HG03097 (cell line): ENCODE data around the gene PDHX.

Experiments
- ATAC-seq: cut with Tn5 transposase; IDR thresholded peaks from one replicate; pipeline ENCODE4 v1.9.1; 2021; ENCODE audit not compliant: unreplicated experiment, low FRiP score

Gene PDHX

DNA sequence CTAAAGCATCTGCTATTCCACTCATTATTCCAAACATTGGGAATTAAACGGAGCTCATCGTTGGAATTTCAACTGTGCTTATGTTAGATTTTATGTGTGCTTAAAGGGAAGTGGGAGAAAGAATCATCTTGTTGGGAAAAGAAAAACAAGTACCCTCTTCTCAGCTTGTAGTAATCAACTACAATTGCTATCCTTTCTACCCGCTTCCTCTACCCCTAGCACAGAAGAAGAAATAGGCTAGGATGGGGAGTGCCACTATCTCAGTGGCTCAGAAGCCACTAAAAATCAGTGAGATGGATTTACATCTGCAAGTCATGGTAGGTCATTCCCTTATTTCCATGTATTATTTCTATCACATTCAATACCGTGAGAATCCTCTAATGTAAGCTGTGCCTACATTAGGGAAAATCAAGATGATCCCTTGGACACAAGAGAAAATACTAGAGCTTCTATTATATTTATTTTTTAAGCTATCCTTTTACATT lies 124.7 kb downstream of the PDHX start:
- no peak for ATAC-seq

DNA sequence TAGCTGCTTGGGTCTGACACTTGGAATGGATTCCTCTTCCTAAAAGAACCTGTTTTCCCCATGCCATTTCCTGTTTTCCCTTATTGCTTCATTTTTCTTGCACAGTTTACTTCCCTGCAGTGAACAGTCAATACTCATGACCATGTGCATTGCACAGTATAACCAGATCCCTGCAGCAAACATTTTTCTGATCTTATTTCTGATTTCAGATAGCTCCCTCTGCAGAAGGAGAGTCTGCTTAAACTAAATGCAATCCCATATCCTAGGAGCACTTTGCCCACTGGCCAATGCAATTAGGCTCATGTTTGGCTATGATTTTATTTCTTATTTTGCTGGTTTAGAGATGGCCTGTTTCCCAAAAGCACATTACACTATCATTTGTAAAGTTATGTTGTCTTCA lies 125.8 kb downstream of the PDHX start:
- no peak for ATAC-seq

DNA sequence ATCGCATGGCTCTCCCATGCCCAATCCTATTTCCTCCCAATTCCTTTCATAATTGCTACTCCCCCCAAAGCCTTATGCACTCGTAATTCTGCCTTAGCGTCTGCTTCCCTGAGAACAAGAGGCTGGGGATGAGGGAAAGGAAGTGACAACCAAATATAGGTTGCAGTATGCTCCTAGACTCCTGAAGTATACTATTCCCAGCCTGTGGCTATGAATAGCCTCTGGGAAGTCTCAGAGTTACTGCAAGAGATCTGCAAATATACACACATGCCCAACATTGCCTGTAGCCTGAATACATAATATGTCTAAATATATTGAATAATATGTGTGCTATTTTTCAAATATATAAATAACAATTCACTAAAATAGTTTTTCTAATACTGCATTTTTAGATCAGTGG lies 126.5 kb downstream of the PDHX start:
- no peak for ATAC-seq

DNA sequence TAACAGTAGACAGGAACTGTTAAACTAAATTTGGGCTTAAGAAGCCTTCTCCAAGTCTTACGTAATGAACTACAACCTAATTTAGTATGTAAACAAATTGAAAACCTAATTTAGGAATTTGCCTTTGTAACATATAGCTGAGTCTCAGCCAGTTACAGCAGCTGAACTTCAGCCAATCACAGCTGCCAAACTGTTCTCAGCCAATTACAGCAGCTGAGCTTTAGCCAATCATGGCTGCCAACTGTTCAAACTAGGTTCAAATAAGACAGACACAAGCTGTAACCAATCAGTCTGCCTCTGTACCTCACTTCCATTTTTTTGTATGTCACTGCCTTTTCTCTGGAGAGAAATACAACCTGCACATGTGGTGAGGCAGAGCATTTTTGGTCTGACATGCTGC lies 127.5 kb downstream of the PDHX start:
- no peak for ATAC-seq

DNA sequence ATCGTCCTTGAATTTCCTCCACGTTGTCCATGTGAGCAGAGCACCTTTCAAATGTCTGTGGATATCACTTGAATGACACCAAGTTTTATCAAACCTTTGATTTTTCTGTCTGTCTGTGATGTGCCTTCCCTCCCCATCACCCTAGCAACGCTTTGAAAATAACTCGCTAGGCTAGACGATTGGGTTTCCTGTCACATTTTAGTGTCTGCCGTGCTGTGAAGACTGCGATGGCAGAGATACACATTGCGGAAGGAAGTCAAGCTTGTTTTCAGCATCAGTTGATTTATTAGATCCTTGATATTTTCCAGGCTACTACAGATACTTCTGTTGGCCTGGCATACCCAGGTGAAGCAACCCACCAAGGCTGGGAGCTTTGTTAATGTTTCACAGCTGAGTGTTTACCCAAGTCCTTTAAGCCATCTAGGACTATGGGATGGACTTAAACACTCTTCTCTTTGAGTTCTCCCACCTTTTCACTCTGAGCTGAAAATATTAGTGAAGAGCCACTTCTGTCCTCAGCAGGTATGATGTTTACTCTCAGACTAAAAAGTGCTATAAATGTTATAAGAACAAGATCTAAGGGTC lies 128.9 kb downstream of the PDHX start:
- ATAC-seq, result no peak
